ENCODE results near the gene PRPF8. TPM values are rescaled to one million over a fixed set of nuclear protein-coding genes. Genes with fewer than 3 reads are reported as not detected.

The PRPF8 gene
- total RNA-seq, 1 donor from 2014 or later, result 202 TPM

GRCh38 chr17:1625053-1625452, 59.6 kb downstream of the PRPF8 start:
- Histone ChIP-seq H3K27me3 (ENCODE audit: insufficient read depth, low read length) (no peaks in the 10 kb centered on the region), H3K4me1 (ENCODE audit: insufficient read depth, low read length) (peaks cover 9% of the 10 kb centered on the region), H3K9me3 (ENCODE audit: insufficient read depth, low read depth, low read length) (no peaks in the 10 kb centered on the region), H3K79me2 (ENCODE audit: insufficient read depth, low read length) (no peaks in the 10 kb centered on the region), H4K20me1 (ENCODE audit: insufficient read depth, low read length) (peaks cover 18% of the 10 kb centered on the region), H2AFZ (ENCODE audit: low read depth, low read length) (no peak overlapping the region), H3K4me3 (ENCODE audit: insufficient read depth, low read depth, low read length) (no peak overlapping the region), H3K4me2 (ENCODE audit: low read length) (no peak overlapping the region), H3K9ac (ENCODE audit: low read length) (no peak overlapping the region), H3K36me3 (ENCODE audit: insufficient read depth, low read length) (no peaks in the 10 kb centered on the region), H3K27ac (ENCODE audit: low read depth, low read length) (no peak overlapping the region)
- Mint-ChIP-seq H3K27ac (ENCODE audit: unreplicated experiment) (no peak overlapping the region), H3K4me3 (ENCODE audit: unreplicated experiment) (no peak overlapping the region), H3K36me3 (ENCODE audit: low read depth, unreplicated experiment) (peaks cover 2% of the 10 kb centered on the region), H3K27me3 (ENCODE audit: low read depth, unreplicated experiment) (peaks cover 5% of the 10 kb centered on the region), H3K4me1 (ENCODE audit: low read depth, unreplicated experiment) (peaks cover 9% of the 10 kb centered on the region), H3K9me3 (ENCODE audit: unreplicated experiment) (no peaks in the 10 kb centered on the region)
- no peak for TF ChIP-seq EZH2 (IDR thresholded peaks at IDR 0.05; ENCODE audit: insufficient read depth, low read length)
- TF ChIP-seq, protein P1, sequence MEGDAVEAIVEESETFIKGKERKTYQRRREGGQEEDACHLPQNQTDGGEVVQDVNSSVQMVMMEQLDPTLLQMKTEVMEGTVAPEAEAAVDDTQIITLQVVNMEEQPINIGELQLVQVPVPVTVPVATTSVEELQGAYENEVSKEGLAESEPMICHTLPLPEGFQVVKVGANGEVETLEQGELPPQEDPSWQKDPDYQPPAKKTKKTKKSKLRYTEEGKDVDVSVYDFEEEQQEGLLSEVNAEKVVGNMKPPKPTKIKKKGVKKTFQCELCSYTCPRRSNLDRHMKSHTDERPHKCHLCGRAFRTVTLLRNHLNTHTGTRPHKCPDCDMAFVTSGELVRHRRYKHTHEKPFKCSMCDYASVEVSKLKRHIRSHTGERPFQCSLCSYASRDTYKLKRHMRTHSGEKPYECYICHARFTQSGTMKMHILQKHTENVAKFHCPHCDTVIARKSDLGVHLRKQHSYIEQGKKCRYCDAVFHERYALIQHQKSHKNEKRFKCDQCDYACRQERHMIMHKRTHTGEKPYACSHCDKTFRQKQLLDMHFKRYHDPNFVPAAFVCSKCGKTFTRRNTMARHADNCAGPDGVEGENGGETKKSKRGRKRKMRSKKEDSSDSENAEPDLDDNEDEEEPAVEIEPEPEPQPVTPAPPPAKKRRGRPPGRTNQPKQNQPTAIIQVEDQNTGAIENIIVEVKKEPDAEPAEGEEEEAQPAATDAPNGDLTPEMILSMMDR (IDR thresholded peaks at IDR 0.05; ENCODE audit: insufficient read depth, low read depth, low read length), result no peak
- DNase-seq (ENCODE audit: low read depth), result no peak
- FAIRE-seq, result no peak

- Histone ChIP-seq H3K9me3 (ENCODE audit: insufficient read depth, low read depth, low read length) (no peaks in the 10 kb centered on the region), H3K4me2 (ENCODE audit: low read length) (no peak overlapping the region), H3K9ac (ENCODE audit: low read length) (no peak overlapping the region), H3K27me3 (ENCODE audit: insufficient read depth, low read length) (no peaks in the 10 kb centered on the region), H3K4me3 (ENCODE audit: insufficient read depth, low read depth, low read length) (no peak overlapping the region), H3K36me3 (ENCODE audit: insufficient read depth, low read length) (no peaks in the 10 kb centered on the region), H3K79me2 (ENCODE audit: insufficient read depth, low read length) (no peaks in the 10 kb centered on the region), H2AFZ (ENCODE audit: low read depth, low read length) (no peak overlapping the region), H3K4me1 (ENCODE audit: insufficient read depth, low read length) (peaks cover 8% of the 10 kb centered on the region), H4K20me1 (ENCODE audit: insufficient read depth, low read length) (peaks cover 18% of the 10 kb centered on the region), H3K27ac (ENCODE audit: low read depth, low read length) (no peak overlapping the region)
- H3K36me3 Mint-ChIP-seq (ENCODE audit: low read depth, unreplicated experiment), result peaks cover 3% of the 10 kb centered on the region
- peaks cover 5% of the 10 kb centered on the region for H3K27me3 Mint-ChIP-seq (ENCODE audit: low read depth, unreplicated experiment)
- no peak overlapping the region for H3K27ac Mint-ChIP-seq (ENCODE audit: unreplicated experiment)
- DNase-seq (ENCODE audit: low read depth) (no peak), FAIRE-seq (no peak)
- peaks cover 9% of the 10 kb centered on the region for H3K4me1 Mint-ChIP-seq (ENCODE audit: low read depth, unreplicated experiment)
- H3K9me3 Mint-ChIP-seq (ENCODE audit: unreplicated experiment), result no peaks in the 10 kb centered on the region
- TF ChIP-seq EZH2 (IDR thresholded peaks at IDR 0.05; ENCODE audit: insufficient read depth, low read length), result no peak
- TF ChIP-seq, protein P1 (IDR thresholded peaks at IDR 0.05; ENCODE audit: insufficient read depth, low read depth, low read length), result no peak
- H3K4me3 Mint-ChIP-seq (ENCODE audit: unreplicated experiment), result no peak overlapping the region
Measured at GRCh38 chr17:1624650-1625049, 60.0 kb downstream of the PRPF8 start.

- Histone ChIP-seq H3K27ac (ENCODE audit: low read depth, low read length) (no peak overlapping the region), H3K9me3 (ENCODE audit: insufficient read depth, low read depth, low read length) (no peaks in the 10 kb centered on the region), H3K4me1 (ENCODE audit: insufficient read depth, low read length) (peaks cover 5% of the 10 kb centered on the region), H3K36me3 (ENCODE audit: insufficient read depth, low read length) (no peaks in the 10 kb centered on the region), H3K4me3 (ENCODE audit: insufficient read depth, low read depth, low read length) (no peak overlapping the region), H4K20me1 (ENCODE audit: insufficient read depth, low read length) (peaks cover 18% of the 10 kb centered on the region), H3K9ac (ENCODE audit: low read length) (no peak overlapping the region), H3K79me2 (ENCODE audit: insufficient read depth, low read length) (no peaks in the 10 kb centered on the region), H3K4me2 (ENCODE audit: low read length) (no peak overlapping the region), H3K27me3 (ENCODE audit: insufficient read depth, low read length) (no peaks in the 10 kb centered on the region), H2AFZ (ENCODE audit: low read depth, low read length) (no peak overlapping the region)
- Mint-ChIP-seq H3K9me3 (ENCODE audit: unreplicated experiment) (no peaks in the 10 kb centered on the region), H3K27me3 (ENCODE audit: low read depth, unreplicated experiment) (peaks cover 5% of the 10 kb centered on the region), H3K36me3 (ENCODE audit: low read depth, unreplicated experiment) (peaks cover 4% of the 10 kb centered on the region), H3K4me3 (ENCODE audit: unreplicated experiment) (no peak overlapping the region), H3K27ac (ENCODE audit: unreplicated experiment) (no peak overlapping the region), H3K4me1 (ENCODE audit: low read depth, unreplicated experiment) (peaks cover 9% of the 10 kb centered on the region)
- DNase-seq (ENCODE audit: low read depth), result no peak
- FAIRE-seq, result no peak
- no peak for TF ChIP-seq EZH2 (IDR thresholded peaks at IDR 0.05; ENCODE audit: insufficient read depth, low read length)
- TF ChIP-seq, protein P1 (IDR thresholded peaks at IDR 0.05; ENCODE audit: insufficient read depth, low read depth, low read length), result no peak
Measured at GRCh38 chr17:1623057-1623630, 61.5 kb downstream of the PRPF8 start.

All from astrocyte (in vitro differentiated cells and primary cell).